Superior temporal gyrus (tissue), 1 donor: Measurements from ENCODE around the gene MAGIX.

Experiments
- DNase-seq: peaks from one replicate; pipeline ENCODE4 v3.0.0-alpha.2; 2016; ENCODE audit errors: extremely low spot score

The MAGIX gene

DNA sequence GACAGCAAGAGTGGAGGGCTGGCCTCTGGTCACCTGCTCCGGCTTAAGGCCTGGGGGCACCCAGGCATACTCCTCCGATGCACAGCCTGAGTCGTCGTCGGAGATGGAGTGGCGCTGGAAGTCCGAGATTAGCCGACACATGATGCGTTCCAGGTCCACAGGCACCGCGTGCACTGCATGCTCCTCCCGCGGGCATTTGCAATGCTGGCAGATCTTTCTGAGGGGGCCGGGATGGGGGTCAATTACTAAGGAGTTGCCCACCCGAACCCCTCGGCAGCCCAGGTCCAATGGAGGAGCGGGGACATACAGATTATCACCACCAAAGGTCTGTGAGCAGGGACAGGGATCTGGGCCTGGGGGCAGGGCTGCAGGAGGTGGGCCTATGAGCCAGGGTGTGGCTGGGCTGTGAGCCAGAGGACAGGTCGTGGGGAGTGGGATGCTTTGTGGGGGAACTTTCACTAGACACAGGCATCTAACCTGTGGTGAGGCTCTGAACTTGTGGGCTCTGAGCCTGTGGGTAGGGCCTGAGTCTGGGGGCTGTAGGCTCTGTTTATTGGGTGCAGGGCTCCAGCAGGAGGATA is 21.2 kb downstream of the MAGIX start:
- no peak for DNase-seq

DNA sequence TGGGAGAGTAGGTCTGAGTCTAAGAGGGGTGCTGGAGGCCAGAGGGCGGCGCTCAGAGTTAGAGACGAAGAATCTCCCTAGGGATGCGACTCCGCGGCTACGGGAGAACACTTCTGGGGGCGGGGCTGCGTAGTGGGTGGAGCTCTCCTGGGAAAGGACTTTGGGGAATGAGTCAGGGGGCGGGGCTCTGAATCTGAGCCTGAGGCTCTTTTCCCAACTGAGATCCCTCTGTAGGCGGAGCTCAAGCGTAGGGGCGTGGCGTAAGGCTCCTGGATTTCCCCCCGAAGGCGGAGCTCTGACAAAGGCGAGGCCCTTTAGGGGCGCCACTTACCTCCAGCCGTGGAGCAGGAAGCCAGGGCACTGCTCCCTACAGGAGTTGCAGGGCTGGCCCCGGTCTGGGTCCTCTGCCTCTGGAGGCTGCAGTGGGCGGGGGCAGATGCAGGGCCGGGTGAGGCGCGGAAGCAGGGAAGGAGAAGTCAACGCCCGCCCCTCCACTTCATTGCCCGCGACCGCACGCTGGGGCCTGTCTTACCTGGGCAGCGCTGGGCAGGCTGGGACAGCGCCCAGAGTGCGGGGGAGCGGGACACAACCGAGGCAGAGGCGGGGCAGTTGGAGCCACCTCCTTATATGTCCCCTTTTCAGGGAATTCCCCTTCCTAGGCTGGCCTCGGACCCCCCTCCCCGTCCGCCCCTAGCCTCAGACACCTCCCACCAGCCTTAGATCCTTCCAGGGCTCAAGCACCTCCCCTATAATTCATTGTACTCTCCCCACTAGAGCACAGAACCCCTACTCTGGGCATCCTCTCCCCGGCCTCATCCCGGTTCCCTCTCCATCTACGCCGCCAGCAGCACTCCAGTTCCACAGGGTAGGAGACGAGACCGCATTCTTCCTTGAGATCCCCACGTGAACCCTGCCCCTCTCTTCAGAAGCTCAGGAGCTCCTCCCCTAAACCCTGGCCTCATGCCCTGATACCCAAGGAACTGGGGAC is 22.0 kb downstream of the MAGIX start:
- DNase-seq: no peak

DNA sequence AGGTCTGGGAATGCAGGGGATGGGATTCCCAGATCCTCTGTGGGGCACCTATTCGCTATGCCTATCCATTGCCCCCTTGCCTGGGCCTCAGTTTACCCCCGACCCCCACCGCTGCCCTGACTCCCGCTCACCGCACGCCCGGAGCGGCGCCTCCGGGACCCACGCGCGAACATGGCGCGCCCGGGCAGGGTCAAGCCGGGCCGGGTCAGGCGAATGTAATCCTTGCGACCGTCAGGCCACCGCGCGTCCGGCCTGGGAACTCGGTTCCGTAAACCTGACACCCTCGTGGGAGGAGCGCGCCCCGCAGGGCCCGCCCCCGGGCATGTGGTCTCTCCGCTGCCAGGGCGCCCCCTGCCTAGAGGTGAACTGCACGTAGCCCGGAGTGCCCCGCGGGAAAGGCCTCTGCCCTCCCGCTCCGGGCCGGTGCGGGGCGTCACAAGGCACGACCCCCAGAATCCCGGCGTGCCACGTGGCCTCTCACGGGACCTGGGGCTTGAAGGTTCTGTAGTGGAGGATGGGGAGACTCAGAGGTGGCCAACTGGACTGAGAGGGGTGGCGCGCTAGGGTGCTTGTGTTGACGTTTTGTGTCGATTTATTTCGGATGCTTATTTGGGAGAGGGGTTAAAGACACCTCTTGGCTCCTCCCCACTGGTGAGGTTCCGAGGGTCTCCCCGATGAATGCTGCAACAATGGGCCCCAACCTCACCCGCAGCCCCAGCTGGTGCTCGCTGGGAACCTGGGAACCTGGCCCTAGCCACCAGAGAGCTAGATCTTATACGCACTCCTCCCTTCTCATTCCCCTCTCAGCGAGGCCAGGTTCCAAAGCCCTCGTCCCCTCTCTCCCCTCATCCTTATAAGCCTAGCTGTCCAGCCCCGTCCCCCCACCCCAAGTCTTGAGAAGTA is 23.8 kb downstream of the MAGIX start, which contains the start of gene PRICKLE3:
Gene PRICKLE3, minus strand, starts transcription at position 249 of the 903 bp plus-strand sequence. Its CDS starts 76 bp downstream, at position 173.
- DNase-seq: no peak

DNA sequence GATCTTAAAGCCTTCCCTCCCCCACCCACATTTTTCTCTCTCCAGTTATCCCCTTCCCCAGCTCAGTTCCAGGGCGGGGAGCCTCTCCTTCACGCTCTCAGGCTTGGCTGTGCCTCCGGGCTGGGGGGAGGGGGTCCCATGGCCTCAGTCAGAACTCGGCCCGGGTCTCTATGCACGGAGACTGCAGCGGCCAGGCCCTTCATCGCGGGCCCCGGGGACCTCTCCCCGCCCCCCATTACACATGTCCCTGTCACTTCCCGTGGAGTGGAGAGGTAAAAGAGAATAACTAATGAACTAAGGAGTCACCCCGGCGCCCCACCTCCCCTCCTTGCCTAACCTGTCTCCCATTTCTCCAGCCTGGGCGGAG is 24.5 kb downstream of the MAGIX start:
- no peak for DNase-seq

DNA sequence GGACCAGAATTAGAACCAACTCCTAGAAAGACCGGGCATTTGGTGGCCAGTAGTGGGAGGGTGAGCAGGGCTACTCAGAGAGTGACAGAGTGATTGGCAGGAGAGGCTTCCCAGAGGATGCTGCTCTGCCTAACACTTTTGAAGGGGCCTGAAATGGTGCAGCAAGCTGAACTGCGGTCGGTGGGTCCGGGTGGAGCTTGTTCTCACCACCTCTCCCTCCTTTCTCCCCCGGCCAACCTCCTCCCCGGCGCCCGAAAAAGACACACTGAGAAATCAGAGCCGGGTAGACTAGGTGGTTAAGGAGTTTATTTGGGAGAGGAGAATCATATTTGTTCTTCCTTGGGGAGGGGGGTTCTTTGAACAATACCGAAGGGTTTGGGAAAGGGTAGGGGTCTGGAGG is 25.0 kb downstream of the MAGIX start:
- no peak for DNase-seq

DNA sequence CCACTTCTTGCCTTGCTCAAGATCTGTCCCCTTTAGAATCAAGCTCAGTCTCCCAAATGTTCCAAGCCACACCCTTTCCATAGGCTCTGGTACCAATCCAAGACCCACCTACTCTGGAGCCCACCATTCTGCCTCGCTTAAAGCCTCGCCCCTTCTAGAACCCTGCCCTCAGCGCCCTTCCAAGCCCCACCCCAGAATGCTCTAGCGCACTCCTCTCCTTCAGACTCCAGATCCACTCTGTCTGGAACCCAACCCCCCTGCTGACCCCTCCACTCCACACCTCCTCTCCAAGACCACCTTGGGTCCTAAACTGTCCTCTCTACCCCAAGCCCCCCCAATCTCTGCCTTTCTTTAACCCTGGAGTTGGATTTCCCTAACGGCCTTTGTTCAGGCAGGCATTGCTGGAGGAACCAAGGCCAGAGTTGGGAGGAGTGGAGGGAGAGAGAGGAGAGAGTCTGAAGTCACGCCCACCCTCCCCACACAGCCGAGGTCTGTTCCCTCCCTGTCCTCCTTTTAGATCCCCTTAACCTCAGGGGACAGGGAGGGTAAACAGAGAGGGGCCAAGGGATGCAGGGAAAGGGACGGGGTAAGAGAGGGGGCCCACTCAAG is 26.0 kb downstream of the MAGIX start:
- DNase-seq: no peak

DNA sequence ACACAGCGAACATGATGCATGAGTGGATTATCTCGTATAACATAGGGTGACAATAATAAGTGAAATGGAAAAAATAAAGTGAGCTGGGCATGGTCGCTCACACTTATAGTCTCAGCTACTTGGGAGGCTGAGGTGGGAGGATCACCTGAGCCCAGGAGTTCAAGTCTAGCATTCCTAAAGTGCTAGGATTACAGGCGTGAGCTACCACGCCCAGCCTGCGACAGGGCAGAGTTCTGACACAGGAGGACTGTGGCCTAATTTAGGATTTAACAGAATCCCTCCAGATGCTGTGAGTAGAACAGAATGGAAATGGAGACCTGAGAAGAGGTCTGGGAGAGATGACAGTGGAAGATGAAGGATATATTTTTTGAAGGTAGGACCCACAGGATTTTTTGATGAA is 27.0 kb downstream of the MAGIX start:
- no peak for DNase-seq

DNA sequence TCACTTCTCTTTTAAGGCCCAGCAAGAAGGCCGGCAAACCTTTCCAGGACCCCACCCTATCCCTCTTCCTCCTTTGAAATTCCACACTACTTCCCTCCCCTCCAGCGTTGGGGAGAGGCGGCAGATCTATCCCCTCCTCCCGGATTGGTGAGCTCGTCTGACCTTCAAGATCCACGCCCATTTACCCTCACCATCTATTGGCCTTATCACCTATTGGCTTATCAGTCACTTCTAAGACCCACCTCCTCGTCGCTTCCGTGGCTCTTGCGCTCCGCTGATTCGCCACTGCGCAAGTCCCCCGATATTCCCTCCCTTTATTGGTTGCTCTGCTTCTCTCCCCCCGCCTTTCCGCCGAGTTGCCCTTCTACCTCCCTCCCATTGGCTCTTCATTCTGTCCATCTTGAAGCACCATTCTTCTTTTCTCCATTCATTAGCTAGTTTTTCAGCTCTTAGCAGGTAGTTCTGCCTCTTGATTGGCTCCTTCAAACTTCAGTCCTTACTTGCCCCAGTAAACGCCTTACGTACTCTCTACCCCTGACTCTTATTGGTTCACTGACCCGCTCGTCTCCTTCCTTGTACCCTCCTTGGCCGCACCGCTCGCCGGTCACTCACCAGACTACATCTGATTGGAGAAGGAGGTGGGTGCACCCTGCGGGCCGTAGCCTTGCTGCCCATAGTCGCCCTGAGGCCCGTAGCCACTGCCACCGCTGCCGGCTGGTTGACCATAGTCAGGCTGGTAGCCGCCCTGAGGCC is 28.4 kb downstream of the MAGIX start:
- peak; percentile 98 for DNase-seq

DNA sequence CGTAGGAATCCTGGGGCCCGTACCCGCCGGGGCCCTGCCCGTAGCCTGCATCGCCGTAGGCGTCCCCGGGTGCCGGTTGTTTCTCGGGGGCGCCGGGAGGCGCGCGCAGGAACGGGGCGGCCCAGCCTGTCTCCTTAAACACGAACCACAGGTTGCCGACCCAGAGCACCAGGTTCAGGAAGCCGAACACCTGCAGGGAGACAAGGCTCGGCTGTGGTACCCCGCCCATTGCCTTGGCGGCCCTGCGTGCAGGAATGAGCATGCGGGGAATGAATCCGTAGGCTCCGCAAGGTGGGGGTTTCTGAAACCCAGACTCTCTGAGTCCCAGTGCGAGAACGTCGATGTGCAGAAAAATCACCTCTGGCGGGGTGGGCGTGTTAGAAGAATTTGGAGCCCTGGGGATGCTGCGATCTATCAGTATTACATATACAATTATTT is 29.0 kb downstream of the MAGIX start:
- DNase-seq: no peak

DNA sequence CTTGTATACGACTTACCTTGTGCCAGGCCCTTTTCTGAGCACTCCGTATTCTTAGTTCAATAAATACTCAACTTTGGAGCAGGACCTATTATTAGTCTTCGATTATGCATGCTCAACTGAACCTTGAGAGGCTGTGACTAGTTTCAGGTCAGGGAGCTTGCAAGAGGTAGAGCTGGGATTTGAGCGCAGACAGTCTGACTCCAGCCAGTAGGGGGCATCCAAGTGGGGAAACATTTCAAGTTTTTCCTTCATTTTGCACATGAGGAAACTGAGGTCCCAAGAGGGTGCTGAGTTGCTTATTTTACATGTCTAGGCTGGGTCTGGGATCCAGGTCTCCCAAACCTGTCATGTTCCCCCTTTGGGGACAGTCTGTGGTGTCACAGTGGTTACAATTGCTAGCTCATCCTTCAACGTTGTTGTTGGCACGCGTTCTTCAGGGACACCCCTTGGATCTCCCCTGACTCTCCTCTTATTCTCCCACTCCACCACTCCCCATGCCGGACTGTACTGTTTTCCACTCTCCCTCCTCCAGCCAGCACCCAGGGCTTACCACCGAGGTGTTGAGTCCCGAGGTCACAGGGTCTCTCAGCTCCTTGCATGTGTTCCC is 30.3 kb downstream of the MAGIX start:
- DNase-seq: peak; percentile 44

DNA sequence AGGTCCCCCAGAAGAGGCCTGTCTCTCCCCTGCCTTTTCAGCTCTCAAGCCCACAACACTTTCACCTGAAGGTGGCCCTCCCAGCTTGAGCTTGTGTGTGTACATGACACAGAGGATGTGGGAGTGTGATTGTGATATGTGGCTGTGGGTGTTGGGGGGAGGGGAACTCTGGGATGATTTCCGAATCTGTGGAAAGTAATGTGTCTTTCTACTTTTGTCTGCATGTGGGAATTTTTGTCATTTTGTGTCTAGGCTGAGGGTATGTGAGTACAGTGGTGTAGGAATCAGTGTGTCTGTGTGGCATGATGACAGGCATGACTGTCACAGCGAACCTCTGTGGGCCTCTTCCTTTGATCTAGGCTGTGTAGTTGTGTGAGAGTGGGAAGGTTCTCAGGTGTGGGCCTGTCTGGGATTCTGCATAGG is 31.0 kb downstream of the MAGIX start:
- DNase-seq: no peak

DNA sequence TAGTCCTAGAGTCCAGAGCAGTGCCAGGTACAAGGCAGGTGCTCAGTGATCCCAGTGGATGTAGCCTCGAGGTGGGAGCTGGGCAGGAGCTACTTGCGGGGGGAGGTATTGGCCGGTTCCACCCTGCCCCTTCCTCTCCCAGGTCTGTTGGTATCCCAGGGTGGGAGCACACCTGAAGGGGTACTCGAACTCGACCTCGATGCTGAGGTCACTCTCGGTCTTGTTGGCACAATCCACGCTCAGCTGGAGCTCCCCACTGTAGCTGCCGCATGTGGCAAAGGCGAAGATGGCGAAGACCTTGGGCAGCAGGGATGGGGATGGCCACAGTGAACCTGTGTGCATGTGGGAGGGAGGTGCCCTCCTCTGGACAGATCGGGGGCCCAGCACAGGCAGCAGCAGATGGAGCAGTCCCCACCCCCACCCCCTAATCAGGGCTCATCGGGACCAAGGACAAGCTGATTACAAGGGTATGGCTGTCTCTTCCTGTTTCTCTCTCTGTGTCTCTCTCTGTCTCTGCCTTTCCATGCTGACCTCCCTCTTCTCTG is 35.1 kb downstream of the MAGIX start:
- no peak for DNase-seq

DNA sequence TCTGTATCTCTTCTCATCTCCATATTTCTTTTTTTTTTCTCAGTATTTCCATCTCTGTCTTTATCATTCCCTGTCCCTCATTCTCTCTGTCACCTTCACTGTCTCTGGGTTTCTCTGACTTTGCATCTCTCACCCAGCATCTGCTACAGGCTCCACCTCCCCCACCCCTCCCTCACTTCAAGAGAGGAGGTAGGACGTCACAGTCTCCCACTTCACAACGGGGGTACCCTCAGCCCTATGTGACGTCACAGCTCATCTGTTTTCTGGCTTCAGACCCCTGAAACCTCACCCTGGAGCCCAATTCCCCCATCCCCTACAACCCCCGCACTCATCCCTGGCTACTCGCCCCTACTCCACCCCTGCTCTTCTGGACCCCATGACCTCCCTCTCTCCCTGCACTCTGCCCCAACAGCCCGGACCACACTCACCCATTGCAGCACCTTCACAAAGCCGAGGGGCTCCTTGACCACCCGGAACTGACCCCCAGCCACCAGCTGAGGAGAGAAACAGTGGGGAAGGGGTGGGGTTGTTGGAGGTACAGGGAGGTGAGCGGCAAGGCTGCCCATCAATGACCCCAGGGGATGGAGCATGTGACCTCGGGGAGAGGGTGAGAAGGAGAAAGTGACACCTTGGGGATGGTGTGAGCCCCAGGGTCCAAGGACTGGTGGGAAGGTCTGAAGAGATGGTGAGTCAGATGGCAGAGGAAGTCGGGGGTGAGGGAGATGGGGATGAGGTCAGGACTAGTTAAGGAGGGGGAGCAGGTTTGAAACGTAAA is 36.2 kb downstream of the MAGIX start:
- no peak for DNase-seq

DNA sequence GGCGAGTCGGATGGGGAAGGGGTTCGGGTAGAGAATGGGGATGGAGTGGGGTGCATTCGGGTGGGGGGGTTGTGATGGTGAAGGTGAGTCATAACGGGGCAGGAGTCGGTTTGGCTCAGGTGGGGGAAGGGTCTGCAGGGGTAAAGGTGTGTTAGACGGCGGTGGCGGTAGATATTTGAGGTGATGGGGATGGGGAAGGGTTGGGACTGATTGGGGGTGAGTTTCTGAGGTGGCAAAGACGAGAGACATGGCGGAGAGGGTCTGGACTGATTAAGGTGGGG is 36.7 kb downstream of the MAGIX start:
- DNase-seq: no peak

DNA sequence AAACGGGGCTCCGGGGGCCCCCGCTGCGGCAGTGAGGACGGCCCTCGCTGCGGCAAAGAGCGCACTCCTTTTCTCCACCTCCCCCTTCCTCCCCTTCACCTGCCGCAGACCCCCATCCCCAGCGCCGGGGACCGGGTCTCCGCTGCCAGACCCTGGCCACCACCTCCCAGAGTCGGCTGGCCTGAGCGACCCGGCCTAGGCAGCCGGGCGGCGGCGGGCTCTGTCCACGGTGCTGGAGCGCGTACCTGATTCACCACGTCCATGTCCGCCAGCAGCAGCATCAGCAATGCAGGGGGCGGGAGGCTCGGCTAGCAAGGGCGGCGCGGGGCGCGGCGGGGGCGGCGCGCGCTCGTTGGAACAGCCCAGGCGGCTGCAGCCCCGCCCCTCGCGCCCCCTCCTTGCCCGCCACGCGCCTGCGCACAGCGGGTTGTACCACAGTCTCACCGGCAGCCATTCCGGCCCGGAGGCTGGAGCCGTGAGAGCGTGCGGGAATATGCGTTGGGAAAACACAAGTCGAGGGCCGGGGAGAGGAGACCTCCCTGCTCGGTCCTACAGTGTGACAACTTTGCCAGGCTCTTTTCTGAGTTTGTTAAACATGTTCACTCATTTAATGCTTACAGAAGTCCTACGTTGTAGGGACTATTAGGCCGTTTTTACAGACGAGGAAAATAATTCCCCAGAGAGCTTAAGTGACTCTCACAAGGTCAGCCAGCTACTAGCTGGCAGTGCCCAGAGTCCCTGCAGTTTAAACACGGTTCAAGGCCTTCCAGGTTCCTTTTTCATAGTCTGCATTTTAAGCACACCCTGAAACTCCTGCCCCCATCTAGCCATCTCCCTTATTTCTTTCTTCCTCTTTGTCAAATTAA is 37.6 kb downstream of the MAGIX start, which contains the start of gene SYP:
Gene SYP, minus strand, starts transcription at position 288 of the 866 bp plus-strand sequence. Its CDS starts 7 bp downstream, at position 281.
- peak; percentile 78 for DNase-seq

DNA sequence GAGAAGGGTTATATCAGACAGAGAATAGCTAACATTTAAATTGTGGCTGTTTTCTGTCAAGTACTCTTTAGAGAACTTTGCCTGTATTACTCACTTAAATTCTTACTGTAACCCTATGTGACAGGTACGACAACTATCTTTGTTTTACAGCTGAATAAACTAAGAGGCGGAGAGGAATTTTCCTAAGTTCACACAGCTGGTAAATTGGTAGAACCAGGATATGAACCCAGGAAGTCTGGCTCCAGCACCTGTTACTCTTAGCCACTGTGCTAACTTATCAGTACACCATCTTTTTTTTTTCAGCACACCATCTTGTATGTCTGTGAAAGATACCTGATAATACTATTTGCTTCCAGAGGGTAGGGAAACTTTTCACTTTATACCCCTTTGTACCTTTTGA is 39.5 kb downstream of the MAGIX start:
- no peak for DNase-seq

DNA sequence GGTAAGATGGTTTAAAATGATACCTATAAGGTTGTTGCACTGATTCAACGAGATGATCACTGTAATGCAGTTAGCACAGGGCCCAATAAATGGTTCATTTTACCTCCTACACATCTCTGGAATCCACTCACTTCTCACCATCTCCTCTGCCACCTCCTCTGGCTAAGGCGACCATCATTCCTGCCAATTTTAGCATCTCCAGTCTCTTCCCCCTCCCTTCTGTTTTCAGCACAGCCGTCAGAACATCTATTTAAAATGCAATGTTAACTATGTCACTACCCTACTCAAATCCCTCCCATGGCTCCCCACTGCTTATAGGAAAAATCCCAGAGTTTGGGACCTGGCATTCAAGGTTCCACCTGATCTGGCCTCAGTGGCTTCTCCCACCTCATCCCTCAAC is 41.0 kb downstream of the MAGIX start:
- no peak for DNase-seq

DNA sequence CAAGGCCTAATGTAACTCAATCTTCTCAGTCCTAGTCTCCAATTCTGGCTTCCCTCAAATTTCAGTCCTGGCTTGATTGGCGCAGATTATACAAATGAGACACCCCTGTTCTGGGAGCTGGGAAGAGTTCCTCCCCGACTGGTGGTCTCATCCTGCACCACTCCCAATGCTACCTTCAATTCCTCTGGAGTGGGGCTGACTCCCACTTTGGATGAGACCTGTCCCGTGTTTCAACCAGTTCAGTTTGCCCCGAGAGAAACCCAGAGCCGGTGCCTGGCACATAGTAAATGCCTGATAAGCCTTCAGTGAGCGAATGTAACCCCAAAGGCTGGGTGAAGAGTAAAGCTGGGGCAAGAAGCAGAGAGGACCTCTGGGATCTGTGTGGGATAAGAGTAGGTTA is 41.5 kb downstream of the MAGIX start:
- no peak for DNase-seq
